NCI-H146 treated with DMSO at 0.1 percent for 48 hours (cell line): ENCODE data around the gene TMEM52B.
A peak's percentile ranks its signal among the peaks of the same experiment; 100 is the strongest.

Experiments used
- DNase-seq: peaks from one replicate; lab custom pipeline; 2025; ENCODE audit not compliant: unreplicated experiment; lab: John Stamatoyannopoulos, UW

Gene TMEM52B

DNA sequence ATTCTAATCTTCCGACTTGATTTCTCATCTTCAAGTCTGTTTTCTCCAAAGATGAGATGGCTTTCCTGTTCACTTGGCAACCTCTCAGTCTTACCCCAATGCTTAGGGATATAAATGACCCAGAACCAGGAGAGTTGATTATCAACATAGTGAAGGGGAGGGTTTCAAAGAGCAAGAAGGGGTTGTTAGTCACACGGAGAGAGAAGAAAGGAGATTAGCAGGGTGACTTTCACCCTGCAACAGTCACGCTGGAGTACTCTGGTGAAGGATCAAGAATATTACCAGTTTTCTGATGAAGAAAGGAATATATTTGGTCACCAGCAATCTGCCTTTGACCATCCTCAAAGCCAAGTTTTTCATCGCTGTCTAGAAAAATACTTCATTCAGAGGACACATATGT, at the start of gene TMEM52B:
Gene TMEM52B (plus strand): TSS at position 212 of the 400 bp plus-strand sequence. CDS start 543 bp downstream, outside the sequence.
- no peak for DNase-seq

DNA sequence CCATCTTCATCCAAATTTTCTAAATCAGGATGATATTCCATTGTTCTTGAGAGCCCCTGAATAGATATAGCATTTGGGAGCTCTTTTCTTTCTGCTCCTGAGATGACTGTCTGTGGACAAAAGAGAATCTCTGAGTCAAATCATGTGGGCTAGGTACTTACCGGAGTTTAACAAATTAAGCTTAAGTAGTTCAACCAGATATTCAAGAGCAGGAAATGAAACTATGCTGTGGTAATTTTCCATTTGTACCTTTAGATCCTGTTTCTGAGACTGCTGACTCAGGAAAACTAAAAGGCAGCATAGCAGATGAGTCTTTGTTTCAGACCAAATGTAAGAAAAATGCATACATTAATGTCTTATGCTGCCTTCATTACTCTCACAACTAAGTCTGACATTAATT, 48.8 kb upstream of the TMEM52B start, which contains the start of gene CLEC7A:
Gene CLEC7A (minus strand): TSS at position 158 of the 400 bp plus-strand sequence. CDS start 117 bp downstream, at position 41.
- DNase-seq: no peak

DNA sequence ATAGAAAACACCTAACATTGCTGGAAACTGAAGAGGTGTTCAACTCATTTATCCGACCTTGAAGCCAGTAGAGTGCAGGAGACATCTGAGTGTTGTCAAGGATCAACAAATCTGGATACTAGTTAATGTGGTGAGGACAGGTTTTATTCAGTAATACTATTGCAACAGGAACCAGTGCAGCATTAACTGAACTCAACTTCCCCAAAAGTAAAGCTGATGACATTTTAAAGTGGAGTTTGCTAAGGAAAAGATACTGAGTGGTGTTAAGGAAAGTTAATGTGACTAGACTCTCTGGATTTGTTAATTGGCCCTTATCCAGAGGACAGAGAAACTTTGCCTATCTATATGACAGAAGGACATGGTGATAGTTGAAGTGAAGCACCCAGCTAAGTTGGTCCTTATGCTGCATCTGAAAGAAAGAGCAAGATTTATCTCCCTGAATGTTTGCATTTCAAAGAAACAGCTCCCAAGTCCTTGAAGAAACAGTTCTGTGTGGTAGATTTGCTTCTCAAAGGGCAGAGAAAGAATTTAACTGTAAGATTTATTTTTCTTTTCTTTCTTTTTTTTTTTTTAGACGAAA, 47.6 kb upstream of the TMEM52B start:
- no peak for DNase-seq

DNA sequence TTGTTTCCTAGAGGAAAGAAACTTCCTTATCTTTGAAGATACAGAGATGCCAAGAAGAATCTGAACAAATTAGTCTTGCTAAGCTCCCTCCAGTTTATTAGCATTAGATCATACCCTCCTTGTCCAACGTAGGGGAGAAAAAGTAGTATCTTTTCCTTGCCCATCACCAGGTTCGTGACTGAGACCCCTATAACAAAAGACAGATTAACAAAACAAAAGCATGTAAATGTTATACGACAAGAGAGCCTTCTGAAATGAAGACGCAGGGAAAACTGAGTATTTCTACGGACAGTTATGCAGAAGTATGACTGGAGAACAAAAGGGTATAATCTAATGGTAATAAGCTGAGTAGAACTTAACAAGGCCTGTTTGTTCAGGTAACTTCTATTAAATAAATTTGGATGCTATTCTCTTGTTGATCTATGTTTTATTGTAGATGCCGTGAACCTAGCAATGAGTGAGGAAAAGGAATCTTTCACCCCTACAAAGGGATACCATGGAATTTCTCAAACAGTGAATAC, 45.9 kb upstream of the TMEM52B start:
- DNase-seq: no peak

DNA sequence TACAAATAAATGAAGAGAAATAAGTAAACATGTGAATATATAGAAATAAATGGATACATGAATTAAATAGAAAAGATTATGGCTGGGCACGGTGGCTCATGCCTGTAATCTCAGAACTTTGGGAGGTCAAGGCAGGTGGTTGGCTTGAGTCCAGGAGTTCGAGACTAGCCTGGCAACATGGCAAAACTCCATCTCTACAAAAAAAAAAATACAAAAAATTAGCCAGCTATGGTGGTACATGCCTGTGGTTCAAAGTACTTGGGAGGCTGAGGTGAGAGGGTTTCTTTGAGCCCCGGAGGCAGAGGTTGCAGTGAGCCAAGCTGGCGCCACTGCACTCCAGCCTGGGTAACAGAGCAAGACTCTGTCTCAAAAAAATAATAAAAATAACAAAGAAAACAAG, 43.7 kb upstream of the TMEM52B start:
- no peak for DNase-seq

DNA sequence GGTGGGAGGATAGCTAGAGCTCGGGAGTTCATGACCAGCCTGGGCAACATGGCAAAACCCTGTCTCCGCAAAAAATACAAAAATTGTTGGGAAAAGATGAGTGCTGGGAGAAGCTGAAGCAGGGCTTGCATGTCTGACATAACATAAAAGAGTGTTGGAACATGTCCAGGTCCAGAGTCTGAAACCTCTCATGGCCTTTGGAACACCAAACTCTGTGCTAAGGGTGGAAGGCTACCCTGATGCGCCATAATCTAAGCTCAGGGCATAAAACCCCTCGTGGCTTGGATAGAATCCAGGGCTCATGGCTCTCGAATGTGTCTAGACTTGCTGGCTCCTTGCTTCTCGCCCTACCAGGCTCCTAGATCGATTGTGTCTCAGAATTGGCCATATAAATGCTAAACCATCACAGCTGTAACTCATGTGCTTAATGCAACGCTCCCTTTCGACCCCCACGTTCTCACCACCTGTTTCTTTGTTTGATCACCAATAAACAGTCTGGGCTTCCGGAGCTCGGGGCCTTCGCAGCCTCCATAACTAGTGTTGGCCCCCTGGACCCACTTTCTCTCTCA, 42.1 kb upstream of the TMEM52B start:
- DNase-seq: no peak

DNA sequence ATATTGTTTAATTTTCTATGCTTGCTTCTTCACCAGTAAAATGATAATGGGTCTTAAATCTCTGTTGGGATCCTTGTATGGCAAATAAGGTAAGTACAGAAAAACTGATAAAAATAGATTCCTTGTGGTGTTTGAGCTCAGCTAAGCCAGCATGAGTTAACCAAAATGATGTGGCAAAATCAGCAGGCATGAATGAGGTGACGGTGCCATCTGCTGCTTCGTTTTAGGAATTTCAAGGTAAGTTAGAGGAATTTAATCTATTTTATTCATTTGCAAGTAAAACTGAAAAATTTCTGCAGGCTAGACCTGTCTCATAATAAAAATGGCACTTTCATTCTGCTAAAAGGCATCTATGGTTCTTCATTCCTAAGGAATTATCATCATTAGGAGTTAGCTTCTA, 38.8 kb upstream of the TMEM52B start:
- peak; percentile 35 for DNase-seq

DNA sequence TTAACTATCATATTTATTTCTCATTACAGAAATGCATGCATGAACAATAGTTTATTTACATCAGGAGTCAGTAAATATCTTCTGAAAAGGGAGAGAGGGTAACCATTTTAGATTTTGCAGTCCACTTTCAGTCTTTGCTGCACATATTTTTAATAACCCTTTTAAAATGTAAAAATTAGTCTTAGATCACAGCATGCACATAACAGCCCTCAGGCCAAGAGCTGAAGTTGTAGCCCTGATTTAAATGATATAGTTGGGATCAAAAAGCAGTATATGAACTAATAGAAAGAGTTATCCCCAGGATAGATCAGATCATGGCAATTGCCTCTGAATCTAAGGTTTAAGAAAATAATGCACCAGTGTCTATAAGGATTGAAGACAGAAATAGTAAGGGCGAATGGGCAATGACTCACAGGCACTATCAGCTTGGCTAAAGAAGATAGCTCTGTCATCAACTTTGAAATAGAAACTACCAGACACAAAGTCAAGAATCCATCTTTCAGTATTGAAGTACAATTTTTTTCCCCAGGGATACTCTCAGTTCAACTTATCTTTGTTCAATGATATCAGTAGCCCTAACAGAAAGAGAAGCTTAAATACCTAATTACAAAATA, 35.7 kb upstream of the TMEM52B start:
- DNase-seq: no peak

DNA sequence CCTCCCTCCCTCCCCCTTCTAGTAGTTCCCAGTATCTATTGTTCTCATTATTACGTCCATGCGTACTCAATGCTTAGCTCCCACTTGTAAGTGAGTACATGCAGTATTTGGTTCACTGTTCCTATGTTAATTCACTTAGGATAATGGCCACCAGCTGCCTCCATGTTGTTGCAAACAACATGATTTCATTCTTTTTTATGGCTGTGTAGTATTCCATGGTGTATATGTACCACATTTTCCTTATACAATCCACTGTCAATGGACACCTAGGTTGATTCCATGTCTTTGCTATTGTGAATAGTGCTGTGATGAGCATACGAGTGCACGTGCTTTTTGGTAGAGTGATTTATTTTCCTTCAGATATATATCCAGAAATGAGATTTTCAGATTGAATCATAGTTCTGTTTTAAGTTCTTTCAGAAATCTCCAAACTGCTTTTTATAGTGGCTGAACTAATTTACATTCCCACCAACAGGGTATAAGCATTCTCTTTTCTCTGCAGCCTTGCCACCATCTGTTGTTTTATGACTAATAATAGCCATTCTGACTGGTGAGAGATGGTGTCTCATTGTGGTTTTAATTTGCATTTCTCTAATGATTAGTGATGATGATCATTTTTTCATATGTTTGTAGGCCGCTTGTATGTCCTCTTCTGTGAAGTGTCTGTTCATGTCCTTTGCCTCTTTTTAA, 31.0 kb upstream of the TMEM52B start:
- no peak for DNase-seq

DNA sequence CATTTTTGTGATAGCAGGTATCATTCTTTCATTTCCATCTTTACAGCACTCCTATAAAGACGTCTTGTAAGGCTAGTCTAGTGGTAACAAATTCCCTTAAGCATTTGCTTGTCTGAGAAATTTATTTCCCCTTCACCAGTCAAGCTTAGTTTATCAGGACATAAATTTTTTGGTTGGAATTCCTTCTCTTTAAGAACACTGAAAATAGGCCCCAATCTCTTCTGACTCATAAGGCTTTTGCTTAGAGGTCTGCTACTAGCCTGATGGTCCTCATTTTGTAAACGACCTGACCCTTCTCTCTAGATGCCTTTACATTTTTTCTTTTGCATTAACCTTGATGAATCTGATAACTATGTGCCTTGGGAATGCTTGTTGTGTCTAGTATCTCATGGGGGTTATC, 27.2 kb upstream of the TMEM52B start:
- no peak for DNase-seq

DNA sequence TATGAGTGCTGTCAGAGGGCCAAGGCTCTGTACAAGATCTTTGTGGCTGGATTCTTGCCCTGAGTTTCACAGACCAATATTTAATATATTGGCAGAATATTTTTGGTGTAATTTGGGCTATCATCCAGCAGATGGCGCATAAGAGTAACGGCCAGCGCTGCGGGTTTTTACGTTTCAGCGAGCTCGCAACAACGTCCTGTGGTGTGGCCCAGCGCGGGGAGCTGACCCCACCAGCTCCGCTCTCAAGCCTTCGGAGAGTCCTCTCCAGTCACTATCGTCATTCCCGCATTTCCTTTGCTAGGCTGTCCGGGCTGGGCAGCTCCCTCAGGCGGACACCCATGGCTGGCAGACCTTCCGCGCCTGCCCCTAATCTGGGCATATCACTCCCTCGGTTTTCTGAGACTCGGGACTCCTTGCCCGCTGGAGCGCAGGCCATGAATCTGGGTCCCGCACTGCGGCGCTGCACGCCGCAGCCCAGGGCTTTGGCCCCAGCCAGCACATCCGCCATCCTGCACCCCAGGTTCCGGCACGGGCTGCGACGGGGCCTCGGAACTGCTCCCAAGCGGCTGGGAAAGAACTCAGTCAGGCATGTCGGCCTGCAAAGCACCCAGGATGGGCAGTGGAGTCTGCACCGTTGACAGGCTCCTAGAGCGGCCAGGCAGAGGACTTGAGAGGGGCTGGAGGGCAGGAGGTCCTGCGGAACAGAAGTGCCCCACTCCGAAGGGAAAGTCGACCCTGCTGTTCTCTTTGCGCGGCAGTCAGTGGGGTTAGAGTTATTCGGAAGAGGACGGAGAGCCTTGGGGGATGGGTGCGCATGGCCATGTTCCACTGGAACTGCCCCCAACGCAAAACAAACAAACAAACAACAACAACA, 25.3 kb upstream of the TMEM52B start:
- DNase-seq: peak; percentile 68

DNA sequence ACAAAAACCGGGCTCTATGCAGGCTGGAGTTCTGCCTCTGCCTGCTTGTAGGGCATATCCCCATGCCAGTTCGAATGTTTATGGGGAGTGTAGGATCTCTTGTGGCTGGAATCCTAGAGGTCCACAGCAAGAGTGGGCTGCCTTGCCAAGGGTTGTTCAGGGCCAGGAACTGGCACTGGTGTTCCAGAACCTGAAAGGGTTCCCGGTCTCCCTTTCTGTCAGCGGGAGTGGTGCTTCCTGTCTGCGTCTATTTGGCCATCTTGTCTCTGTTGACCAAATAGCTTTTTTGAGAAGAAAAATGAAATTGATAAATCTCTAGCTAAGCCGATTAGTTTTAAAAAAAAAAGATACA, 24.7 kb upstream of the TMEM52B start:
- DNase-seq: no peak

DNA sequence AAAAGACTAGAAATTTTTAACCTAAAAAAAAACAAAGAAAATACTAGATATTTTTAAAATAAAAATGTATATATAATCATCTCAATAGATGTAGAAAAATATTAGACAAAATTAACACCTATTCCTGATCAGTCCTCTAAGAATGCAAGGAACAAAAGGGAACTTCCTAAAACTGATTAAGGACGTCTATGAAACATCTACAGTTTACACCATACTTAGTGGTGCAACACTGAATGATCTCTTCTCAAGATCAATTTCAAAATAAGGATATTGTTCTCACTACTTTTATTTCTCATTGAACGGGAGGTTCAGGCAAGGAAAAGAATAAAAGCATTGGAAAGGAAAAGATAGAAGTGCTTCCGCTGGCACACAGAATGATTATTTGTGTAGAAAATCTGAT, 22.9 kb upstream of the TMEM52B start:
- DNase-seq: no peak

DNA sequence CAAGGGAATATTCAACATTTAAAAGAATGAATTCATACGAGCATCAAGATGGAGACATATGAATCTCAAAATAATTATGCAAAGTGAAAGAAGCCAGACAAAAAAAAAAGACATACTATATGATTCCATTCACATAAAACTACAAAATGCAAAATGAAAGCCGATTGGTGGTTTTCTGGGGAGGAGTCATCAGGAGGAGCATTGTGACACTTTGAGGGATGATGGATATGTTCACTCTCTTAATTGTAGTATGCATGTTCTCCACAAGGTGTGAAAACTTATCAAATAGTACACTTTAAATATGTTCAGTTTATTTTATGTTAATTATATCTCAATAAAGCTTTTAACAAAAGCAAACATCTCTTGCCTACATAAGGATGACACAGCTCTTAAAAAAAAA, 20.4 kb upstream of the TMEM52B start:
- DNase-seq: no peak

DNA sequence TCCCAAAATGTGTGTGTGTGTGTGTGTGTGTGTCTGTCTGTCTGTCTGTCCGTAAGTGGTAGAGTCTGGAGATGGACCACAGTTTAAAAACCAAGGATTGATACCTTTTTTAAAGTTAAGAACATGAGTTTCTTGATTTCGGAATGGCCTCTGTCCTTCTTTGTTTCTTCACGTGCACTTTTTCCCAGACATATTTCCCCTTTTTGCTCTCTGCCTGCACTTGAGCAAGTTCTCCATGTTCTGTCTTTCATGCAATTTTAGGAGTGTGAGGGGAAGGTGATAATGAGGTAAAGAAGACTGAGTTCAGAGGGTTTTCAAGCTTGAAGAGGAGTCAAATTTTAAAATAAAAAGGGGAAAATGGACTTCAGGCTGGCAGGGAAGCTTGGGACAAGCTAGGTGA, 19.6 kb upstream of the TMEM52B start:
- DNase-seq: no peak

DNA sequence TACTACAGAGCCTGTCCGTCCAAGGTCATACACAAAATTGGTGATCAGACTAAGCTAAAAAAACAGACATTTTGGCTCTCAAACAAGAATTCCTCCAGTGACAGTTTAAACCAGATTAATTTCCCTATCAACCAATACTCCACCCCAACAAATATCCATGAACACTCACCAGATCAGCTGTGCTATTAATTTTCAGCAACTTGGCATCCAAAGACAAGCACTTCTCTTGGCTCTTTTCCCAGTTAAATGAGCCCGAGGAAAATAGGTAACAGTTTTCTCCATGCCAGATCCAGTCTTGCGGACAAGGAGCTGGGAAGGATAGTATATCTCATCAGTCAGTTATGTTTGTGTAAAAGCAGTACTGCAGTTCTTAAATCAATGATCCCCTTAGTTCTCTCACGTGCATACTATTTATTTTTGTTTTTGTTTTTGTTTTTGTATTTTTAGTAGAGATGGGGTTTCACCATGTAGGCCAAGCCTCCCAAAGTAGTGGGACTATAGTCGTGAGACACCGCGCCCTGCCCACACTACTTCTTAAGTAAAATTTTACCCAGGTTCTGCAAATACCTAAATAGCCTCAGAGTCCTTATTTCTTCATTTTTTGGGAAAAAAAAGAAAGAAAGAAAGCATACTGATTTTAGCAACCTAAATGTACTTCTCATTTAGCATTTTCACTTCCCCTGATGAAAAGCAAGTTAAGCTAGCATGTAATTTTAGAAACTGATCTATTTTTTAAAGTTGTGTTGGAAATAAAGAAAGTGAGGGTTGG, 18.0 kb upstream of the TMEM52B start:
- DNase-seq: no peak

DNA sequence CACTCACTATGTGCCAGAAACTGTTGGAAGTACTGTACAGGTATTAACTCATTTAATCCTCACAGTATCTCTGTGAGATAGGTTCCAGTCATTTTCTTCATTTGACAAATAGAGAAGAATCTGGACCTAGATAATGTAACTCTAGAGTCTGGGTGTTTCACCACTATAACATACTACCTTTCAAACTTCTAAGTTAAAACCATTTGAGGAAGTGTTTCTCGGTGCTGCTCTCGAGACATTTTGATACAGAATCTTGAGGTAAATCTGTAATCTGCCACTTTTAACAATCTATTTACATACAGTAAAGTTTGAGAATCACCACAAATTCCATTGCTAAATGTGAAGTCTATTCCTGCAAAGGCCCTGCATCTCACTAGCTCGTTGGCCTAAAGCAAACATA, 15.7 kb upstream of the TMEM52B start:
- no peak for DNase-seq

DNA sequence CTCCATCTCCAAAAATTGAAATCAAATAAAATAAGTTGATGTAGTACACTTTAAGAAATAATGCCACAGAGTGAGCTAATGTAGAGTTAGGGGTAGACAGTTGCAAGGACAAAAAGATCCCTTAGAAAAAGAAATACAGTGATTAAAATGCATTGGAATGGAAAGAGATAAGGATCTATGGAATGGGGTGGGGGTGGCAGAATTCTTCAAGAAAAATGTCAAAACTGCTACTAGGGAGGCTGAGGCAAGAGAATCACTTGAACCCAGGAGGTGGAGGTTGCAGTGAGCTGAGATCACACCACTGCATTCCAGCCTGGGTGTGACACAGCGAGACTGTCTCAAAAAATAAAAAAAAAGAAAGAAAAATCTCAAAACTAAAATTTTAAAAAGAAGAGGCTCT, 13.4 kb upstream of the TMEM52B start:
- DNase-seq: no peak

DNA sequence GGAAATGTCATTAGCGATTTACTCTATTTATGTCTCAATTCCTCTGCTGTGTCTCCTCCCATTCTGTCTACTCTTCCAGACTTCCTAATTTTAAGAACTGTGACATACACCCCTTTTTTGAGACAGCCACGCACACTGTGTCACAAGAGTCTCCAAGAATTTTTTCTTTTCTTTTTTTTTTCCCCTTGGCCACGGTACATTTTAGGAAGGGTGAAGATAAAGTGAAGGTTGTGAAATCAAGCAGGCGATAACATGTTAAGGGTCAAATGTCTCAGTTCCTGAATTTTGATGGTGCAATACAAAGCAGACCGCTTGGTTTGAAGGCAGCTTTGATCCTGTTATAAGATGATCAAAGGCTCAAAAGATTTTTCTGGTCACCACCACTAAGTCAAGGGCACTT, 11.2 kb upstream of the TMEM52B start:
- no peak for DNase-seq

DNA sequence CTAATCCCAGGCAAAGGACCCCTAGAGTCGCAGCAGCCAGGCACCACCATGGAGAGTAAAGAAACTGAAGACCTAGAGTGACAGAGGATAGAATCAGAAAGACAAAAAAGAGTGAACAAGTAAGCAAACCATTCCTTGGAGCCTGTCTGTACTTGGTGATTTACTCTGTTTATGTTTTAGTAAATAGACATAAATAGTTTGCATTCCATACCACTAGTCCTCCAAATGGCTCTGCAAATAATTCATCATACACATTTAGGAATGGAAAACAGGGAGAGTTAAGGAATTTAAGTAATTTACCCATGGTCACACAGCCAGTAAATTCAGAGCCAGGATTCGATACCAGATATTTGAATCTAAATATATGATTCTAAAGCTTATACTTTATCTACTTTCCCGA, 9.7 kb upstream of the TMEM52B start:
- DNase-seq: no peak
